ENCODE measurements around the gene ADISSP. TPM values are rescaled to one million over a fixed set of nuclear protein-coding genes. Genes with fewer than 3 reads are reported as not detected.
A peak's percentile ranks its signal among the peaks of the same experiment; 100 is the strongest.

The ADISSP gene
- total RNA-seq, 1 donor from 2014 or later, result 62.9 TPM

DNA sequence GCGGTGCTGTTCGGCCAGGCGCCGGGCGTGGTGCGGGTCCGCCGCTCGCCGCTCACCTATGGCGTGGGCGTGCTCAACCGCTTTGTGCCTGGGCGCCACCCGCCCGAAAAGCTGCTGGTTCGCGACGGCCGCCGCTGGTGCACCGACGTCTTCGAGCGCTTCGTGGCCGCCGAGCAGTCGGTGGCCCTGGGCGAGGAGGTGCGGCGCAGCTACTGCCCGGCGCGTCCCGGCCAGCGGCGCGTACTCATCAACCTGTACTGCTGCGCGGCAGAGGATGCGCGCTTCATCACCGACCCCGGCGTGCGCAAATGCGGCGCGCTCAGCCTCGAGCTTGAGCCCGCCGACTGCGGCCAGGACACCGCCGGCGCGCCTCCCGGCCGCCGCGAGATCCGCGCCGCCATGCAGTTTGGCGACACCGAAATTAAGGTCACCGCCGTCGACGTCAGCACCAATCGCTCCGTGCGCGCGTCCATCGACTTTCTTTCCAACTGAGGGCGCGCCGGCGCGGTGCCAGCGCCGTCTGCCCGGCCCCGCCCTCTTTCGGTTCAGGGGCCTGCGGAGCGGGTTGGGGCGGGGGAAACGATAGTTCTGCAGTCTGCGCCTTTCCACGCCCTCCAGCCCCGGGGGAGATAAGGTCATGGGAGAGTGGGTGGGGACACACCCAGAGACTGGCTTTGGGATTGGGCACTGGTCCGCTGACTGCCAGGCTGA, 15.7 kb downstream of the ADISSP start:
- H3K4me3 Mint-ChIP-seq, result peak overlapping the region; percentile 19
- peak overlapping the region; percentile 45 for H3K27ac Mint-ChIP-seq
- peak; percentile 80 for DNase-seq
- intact Hi-C loops (cut with micrococcal nuclease), result loop anchor here (2.0 to 5.0 kb wide), 2 partner anchors 17 to 70 kb away; partner anchors contain the start of gene AP5S1
- H3K4me1 Mint-ChIP-seq, result peaks cover 8% of the 10 kb centered on the region
- H3K27me3 Mint-ChIP-seq, result peaks cover 3% of the 10 kb centered on the region
- H3K36me3 Mint-ChIP-seq (ENCODE audit: low read depth), result peaks cover 2% of the 10 kb centered on the region
- H3K9me3 Mint-ChIP-seq, result no peaks in the 10 kb centered on the region

- no peak for DNase-seq
- intact Hi-C loops (cut with micrococcal nuclease), result loop anchor here (5.0 kb wide), 1 partner anchor 71 kb away; the partner anchor contains the start of gene AP5S1
- Mint-ChIP-seq H3K36me3 (ENCODE audit: low read depth) (peaks cover 2% of the 10 kb centered on the region), H3K4me1 (peaks cover 8% of the 10 kb centered on the region), H3K9me3 (no peaks in the 10 kb centered on the region), H3K27ac (no peak overlapping the region), H3K4me3 (no peak overlapping the region), H3K27me3 (peaks cover 3% of the 10 kb centered on the region)
Measured at GRCh38 chr20:3751305-3751674, 16.3 kb downstream of the ADISSP start.

GRCh38 chr20:3749689-3750531, 17.6 kb downstream of the ADISSP start:
- H3K9me3 Mint-ChIP-seq, result no peaks in the 10 kb centered on the region
- H3K27me3 Mint-ChIP-seq, result peaks cover 3% of the 10 kb centered on the region
- no peak overlapping the region for H3K4me3 Mint-ChIP-seq
- H3K36me3 Mint-ChIP-seq (ENCODE audit: low read depth), result peaks cover 2% of the 10 kb centered on the region
- H3K4me1 Mint-ChIP-seq, result peaks cover 13% of the 10 kb centered on the region
- H3K27ac Mint-ChIP-seq, result no peak overlapping the region
- DNase-seq, result peak; percentile 80
- intact Hi-C loops (cut with micrococcal nuclease), result loop anchor here (5.0 kb wide), 1 partner anchor 72 kb away; the partner anchor contains the start of gene AP5S1

DNA sequence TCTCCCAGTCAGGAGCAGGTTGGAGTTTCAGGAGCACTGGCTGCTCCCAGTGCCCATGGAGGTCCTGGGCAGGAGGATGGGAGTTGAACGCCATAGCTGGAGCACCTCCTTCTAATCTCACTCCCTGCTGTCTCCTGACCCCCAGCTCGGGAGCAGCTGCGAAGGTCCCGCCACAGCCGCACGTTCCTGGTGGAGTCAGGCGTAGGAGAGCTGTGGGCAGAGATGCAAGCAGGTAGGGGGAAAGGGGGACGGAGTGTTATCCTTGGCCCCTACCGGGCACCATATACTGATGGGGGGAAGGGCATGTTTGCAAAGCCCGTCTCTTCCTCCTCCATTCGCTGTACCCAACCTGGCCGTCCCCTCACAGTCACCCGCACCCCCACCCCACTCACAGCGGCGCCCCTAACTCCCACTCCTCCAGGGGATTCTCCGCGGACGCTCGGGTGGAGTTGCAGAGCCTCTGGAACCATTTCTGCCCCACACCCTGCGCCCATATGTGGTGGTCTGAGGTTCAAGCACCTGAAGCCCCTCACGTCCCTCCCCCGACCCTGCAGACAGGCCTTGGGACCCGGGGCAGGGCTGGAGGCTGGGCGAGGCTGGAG, 18.4 kb downstream of the ADISSP start:
- Mint-ChIP-seq H3K4me1 (peaks cover 19% of the 10 kb centered on the region), H3K4me3 (no peak overlapping the region), H3K36me3 (ENCODE audit: low read depth) (peaks cover 2% of the 10 kb centered on the region), H3K27me3 (peaks cover 10% of the 10 kb centered on the region), H3K27ac (no peak overlapping the region), H3K9me3 (no peaks in the 10 kb centered on the region)
- intact Hi-C loops (cut with micrococcal nuclease), result no loop called here
- no peak for DNase-seq

DNA sequence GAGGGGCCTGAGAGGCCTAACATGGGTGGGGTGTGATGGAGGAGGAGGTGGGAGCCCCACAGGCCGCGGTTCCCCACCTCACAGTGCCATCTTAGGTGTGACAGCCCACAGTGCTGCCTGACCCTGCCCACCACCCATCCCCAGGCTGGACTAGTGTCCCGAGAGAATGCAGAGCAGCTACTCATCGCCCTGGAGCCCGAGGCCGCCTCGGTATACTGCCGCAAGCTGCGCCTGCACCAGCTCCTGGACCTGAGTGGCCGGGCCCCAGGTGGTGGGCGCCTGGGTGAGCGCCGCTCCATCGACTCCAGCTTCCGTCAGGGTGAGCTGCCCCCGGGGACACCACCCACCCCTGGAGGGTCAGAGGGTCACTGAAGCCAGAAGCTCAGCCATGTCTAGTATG, 19.5 kb downstream of the ADISSP start:
- H3K27ac Mint-ChIP-seq, result no peak overlapping the region
- H3K4me3 Mint-ChIP-seq, result no peak overlapping the region
- peaks cover 13% of the 10 kb centered on the region for H3K27me3 Mint-ChIP-seq
- peaks cover 17% of the 10 kb centered on the region for H3K4me1 Mint-ChIP-seq
- no peaks in the 10 kb centered on the region for H3K9me3 Mint-ChIP-seq
- intact Hi-C loops (cut with micrococcal nuclease), result no loop called here
- no peak for DNase-seq
- peaks cover 2% of the 10 kb centered on the region for H3K36me3 Mint-ChIP-seq (ENCODE audit: low read depth)

- Mint-ChIP-seq H3K36me3 (ENCODE audit: low read depth) (peaks cover 2% of the 10 kb centered on the region), H3K27me3 (peaks cover 13% of the 10 kb centered on the region), H3K27ac (no peak overlapping the region), H3K4me1 (peaks cover 16% of the 10 kb centered on the region), H3K9me3 (no peaks in the 10 kb centered on the region), H3K4me3 (no peak overlapping the region)
- intact Hi-C loops (cut with micrococcal nuclease), result no loop called here
- DNase-seq, result no peak
Measured at GRCh38 chr20:3747471-3747870, 20.1 kb downstream of the ADISSP start.

GRCh38 chr20:3745686-3746173, 21.8 kb downstream of the ADISSP start:
- H3K4me3 Mint-ChIP-seq, result no peak overlapping the region

DNA sequence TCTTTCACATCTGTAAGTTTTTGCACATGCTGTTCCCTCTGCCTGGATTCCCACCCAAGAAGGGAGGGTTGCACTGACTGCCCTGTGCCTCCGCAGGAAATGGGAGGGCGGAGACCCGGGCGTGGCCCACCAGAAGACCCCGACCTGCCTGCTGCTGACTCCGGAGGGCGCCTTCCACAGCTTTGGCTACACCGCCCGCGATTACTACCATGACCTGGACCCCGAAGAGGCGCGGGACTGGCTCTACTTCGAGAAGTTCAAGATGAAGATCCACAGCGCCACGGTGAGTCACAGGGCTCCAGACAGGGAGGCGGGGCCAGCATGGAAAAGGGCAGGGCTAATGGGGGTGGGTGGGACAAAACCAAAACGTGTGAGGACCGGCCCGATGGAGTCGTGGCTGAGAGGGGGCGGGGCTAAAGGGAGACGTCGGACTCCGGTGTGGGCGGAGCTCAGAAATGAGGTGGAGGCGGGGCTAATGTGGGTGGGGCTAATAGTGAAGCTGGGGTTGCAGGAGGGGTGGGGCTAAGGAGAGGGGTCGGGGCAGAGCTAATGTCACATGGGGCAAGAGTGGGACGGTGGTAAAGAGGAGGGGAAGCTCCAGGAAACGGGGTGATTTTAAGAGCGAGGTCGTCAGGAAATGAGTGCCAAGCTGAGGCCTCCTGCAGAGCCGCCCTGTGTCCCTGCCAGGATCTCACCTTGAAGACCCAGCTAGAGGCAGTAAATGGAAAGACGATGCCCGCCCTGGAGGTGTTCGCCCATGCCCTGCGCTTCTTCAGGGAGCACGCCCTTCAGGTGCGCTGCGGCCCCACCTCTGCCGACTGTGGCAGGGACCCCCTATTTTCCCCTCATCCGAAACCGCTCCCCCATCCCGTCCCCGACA, 22.5 kb downstream of the ADISSP start:
- Mint-ChIP-seq H3K4me3 (peak overlapping the region; percentile 81), H3K9me3 (no peaks in the 10 kb centered on the region), H3K27ac (no peak overlapping the region), H3K4me1 (peaks cover 11% of the 10 kb centered on the region), H3K27me3 (peaks cover 13% of the 10 kb centered on the region), H3K36me3 (ENCODE audit: low read depth) (no peaks in the 10 kb centered on the region)
- peak; percentile 91 for DNase-seq
- intact Hi-C loops (cut with micrococcal nuclease), result no loop called here

More at GRCh38 chr20:3745686-3746173, 21.8 kb downstream of the ADISSP start:
- intact Hi-C loops (cut with micrococcal nuclease), result no loop called here
- Mint-ChIP-seq H3K27me3 (peaks cover 13% of the 10 kb centered on the region), H3K4me1 (peaks cover 11% of the 10 kb centered on the region), H3K9me3 (no peaks in the 10 kb centered on the region), H3K27ac (no peak overlapping the region), H3K36me3 (ENCODE audit: low read depth) (no peaks in the 10 kb centered on the region)
- DNase-seq, result no peak

GRCh38 chr20:3744037-3744436, 23.5 kb downstream of the ADISSP start:
- Mint-ChIP-seq H3K4me3 (no peak overlapping the region), H3K9me3 (no peaks in the 10 kb centered on the region), H3K27ac (no peak overlapping the region), H3K4me1 (peaks cover 11% of the 10 kb centered on the region), H3K36me3 (ENCODE audit: low read depth) (no peaks in the 10 kb centered on the region), H3K27me3 (peaks cover 13% of the 10 kb centered on the region)
- intact Hi-C loops (cut with micrococcal nuclease), result no loop called here
- no peak for DNase-seq

DNA sequence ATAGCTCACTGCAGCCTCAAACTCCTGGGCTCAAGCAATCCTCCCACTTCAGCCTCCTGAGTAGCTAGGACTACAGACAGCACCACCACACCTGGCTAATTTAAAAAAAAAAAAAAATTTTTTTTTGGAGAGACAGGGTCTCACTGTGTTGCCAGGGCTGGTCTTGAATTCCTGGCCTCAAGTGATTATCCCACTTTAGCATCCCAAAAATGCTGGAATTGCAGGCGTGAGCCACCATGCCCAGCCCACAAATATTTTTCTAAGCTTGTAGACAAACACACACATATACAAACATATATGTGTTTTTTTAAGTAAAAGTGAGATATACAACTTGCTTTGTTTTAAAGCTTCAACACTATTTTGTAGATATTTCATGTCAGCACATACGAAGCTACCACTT, 24.3 kb downstream of the ADISSP start:
- Mint-ChIP-seq H3K36me3 (ENCODE audit: low read depth) (no peaks in the 10 kb centered on the region), H3K9me3 (no peaks in the 10 kb centered on the region), H3K27ac (no peak overlapping the region), H3K4me3 (no peak overlapping the region), H3K4me1 (peaks cover 11% of the 10 kb centered on the region), H3K27me3 (peaks cover 11% of the 10 kb centered on the region)
- no peak for DNase-seq
- intact Hi-C loops (cut with micrococcal nuclease), result no loop called here

DNA sequence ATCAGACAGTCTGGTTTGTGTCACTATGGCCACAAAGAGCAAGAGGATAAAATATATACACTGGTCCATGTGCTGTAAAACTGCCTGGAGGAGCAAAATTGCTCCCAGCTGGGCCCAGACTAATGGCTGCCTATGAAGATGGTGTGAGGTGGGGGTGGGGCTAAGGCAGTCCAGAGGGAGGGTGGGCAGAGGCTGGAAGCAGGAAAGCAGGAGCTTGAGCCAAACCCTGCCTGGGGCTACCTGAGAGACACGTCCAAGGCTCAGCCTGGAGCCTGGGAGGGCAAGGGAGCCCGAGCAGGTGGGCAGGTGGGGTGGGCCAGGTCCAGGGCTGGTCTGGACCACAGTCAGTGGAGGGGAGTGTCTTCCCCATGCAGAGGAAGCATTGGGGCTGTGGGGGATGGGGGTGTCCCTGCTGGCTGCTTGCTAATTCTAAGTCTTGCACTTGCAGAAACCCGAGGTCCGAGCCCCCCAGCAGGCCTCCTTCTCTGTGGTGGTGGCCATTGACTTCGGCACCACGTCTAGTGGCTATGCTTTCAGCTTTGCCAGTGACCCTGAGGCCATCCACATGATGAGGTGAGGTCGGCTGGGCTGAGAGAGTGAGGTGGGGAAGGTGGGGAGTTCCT, 25.6 kb downstream of the ADISSP start:
- Mint-ChIP-seq H3K4me3 (no peak overlapping the region), H3K9me3 (no peaks in the 10 kb centered on the region), H3K36me3 (ENCODE audit: low read depth) (no peaks in the 10 kb centered on the region), H3K27me3 (peaks cover 11% of the 10 kb centered on the region), H3K27ac (no peak overlapping the region), H3K4me1 (peaks cover 11% of the 10 kb centered on the region)
- no peak for DNase-seq
- intact Hi-C loops (cut with micrococcal nuclease), result no loop called here

DNA sequence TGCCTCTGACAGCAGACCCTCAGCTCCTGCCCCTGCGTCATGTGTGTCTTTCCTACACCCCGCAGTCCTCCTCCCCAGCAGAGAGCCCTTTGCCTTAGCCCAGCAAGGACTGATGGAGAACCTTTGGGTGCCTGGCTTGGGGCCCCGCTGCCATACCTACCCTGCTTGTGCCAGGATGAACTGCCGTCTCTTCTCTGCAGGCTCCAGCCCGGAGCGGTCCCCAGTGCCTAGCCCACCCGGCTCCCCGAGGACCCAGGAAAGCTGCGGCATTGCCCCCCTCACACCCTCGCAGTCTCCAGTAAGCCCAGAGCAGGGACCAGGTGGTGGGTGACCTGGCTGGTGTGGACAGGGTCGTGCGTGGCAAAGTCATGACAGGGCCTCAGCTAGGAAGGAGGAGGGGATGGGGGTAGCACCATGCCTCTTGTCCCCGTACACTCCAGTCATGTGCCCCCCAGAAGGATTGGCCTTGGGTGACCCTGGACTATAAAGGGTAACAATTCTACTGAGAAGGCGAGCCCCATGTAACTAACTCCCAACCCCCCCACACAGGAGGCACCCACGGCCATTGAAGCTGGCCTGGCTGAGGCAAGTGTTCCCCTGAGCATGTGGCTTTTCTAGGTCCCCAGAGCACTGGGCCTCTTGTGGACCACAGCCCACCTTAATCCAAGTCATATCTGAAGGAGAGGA, 26.8 kb downstream of the ADISSP start:
- Mint-ChIP-seq H3K9me3 (no peaks in the 10 kb centered on the region), H3K4me3 (no peak overlapping the region), H3K36me3 (ENCODE audit: low read depth) (no peaks in the 10 kb centered on the region), H3K27ac (no peak overlapping the region), H3K4me1 (peaks cover 11% of the 10 kb centered on the region), H3K27me3 (peaks cover 11% of the 10 kb centered on the region)
- intact Hi-C loops (cut with micrococcal nuclease), result no loop called here
- no peak for DNase-seq

Data from activated CD4-positive, alpha-beta T cell treated with anti-CD3 and anti-CD28 coated beads, Interleukin-2, amount 10 ng/mL, durations not matched to agents 24 days and 14 days (primary cell).